Astrocyte of the cerebellum (primary cell): ENCODE results near the gene EIF4G1.
"Not testable (repeated sequence)": the region's sequence is repeated elsewhere in the genome, so short reads cannot be mapped to it uniquely, and the experiment has no call there.

Experiments
- DNase-seq: peaks from one replicate; pipeline ENCODE4 v3.0.0-alpha.2; 2011; ENCODE audit warnings: low read depth
- H3K4me3 ChIP-seq: 2 replicates; pipeline ENCODE4 v1.5.1; 2011; ENCODE audit warnings: mild to moderate bottlenecking, low read depth, low read length, moderate library complexity
- in situ Hi-C: cut with HindIII; loops from 2 replicates; pipeline ENCODE4 v1.10.0; 2017; ENCODE audit warnings: low sequenced_read_pairs
- TF ChIP-seq, protein P1 (sequence below): IDR thresholded peaks from 2 replicates; pipeline ENCODE4 v1.5.1; 2012; ENCODE audit warnings: low read length, low read depth, moderate library complexity, mild to moderate bottlenecking; ENCODE audit errors: missing control alignments

EIF4G1 gene

DNA sequence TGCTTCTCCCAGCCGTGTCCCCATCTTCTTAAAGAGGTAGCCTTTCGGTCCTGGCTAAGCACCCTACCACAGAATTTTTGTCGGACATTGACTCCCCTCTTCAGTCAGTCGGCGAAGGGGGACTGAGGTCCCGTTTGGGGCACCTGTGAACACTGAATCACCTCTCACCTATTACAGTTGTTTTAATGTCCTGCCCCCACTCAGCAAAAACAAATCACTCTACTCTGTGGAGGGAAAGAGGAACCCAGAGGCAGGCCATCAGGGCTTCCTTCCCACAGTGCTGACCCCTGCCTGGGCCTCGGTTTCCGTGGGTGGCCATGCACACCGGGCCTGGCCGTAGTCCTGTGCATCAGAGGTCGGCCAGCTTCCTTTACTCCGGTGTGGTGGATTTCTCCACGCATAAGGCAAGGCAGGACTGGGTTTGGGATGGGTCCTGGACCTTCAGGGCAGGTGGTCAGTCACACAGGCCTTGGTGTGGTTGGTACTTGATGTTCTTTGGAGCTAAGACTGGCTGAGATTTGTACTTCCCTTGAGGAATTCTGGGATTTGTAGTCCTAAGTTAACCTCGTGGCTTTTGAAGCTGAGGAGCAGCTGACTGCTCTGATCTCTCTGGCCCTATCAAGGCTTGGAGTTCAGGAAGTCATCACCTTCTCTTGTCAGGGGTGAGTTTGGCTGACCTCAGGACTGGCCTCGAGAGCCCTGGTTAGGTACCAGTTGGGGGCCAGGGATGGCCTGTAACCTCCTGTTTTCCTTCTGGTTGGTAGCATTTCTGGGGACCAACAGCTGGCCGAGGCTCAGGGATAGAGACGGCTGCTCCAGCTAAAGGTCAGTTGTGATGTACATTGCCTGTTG, 22.4 kb downstream of the EIF4G1 start:
- in situ Hi-C loops: no loop called here
- TF ChIP-seq, protein P1, sequence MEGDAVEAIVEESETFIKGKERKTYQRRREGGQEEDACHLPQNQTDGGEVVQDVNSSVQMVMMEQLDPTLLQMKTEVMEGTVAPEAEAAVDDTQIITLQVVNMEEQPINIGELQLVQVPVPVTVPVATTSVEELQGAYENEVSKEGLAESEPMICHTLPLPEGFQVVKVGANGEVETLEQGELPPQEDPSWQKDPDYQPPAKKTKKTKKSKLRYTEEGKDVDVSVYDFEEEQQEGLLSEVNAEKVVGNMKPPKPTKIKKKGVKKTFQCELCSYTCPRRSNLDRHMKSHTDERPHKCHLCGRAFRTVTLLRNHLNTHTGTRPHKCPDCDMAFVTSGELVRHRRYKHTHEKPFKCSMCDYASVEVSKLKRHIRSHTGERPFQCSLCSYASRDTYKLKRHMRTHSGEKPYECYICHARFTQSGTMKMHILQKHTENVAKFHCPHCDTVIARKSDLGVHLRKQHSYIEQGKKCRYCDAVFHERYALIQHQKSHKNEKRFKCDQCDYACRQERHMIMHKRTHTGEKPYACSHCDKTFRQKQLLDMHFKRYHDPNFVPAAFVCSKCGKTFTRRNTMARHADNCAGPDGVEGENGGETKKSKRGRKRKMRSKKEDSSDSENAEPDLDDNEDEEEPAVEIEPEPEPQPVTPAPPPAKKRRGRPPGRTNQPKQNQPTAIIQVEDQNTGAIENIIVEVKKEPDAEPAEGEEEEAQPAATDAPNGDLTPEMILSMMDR: no peak
- no peak for DNase-seq
- H3K4me3 ChIP-seq: peak overlapping the region; percentile 57

DNA sequence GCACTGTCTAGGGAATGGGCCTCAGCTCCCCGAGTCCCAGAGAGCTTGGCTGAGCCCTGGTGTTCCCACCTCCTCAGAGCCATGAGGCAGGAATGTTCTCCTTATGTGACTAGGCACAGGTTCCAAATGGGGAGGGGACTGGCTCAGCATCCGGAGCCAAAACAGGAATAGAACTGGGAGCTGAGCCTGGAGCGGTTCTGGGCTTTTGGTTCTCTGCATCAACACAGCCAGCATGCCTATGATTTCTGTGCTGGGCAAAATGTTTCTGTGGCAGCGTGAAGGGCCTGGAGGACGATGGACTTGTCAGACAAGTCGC, 23.0 kb downstream of the EIF4G1 start, which contains the start of gene FAM131A:
FAM131A (plus strand) TSS at position 202 of the 316 bp plus-strand sequence; CDS start at position 233, 31 bp downstream.
- peak within 1 kb of the TSS; percentile 57 for H3K4me3 ChIP-seq
- DNase-seq: no peak
- TF ChIP-seq, protein P1: no peak
- in situ Hi-C loops: no loop called here

- DNase-seq: no peak
- peak overlapping the region; percentile 57 for H3K4me3 ChIP-seq
- in situ Hi-C loops: no loop called here
- TF ChIP-seq, protein P1: no peak
These were observed 23.6 kb downstream of the EIF4G1 start for GRCh38 chr3:184337981-184338380.

DNA sequence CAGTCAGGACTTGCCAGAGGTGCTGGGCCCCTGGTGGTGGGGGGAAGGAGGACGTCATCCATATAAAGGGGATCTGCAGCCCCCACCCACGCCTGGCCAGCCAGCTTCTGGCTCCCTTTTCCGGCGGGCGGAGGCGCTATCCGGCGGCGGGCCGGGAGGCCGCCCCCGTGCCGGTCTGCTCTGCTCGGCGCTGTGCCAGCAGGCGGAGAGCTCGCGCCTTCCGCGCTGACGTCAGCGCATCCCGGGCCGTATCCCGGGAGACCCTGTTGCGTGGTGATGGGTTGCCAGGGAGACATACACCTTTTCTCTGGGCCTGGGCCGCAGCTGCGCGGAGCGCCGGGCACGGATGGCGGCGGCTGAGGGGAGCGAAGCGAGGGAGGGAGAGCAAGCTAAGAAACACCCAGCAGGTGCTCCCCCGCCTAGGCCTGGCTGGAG, 24.1 kb downstream of the EIF4G1 start:
- in situ Hi-C loops: no loop called here
- TF ChIP-seq, protein P1: peak; percentile 2
- DNase-seq: no peak
- H3K4me3 ChIP-seq: peak overlapping the region; percentile 57

GRCh38 chr3:184339001-184339400, 24.6 kb downstream of the EIF4G1 start:
- TF ChIP-seq, protein P1: no peak
- in situ Hi-C loops: no loop called here
- H3K4me3 ChIP-seq: peak overlapping the region; percentile 57
- DNase-seq: no peak

DNA sequence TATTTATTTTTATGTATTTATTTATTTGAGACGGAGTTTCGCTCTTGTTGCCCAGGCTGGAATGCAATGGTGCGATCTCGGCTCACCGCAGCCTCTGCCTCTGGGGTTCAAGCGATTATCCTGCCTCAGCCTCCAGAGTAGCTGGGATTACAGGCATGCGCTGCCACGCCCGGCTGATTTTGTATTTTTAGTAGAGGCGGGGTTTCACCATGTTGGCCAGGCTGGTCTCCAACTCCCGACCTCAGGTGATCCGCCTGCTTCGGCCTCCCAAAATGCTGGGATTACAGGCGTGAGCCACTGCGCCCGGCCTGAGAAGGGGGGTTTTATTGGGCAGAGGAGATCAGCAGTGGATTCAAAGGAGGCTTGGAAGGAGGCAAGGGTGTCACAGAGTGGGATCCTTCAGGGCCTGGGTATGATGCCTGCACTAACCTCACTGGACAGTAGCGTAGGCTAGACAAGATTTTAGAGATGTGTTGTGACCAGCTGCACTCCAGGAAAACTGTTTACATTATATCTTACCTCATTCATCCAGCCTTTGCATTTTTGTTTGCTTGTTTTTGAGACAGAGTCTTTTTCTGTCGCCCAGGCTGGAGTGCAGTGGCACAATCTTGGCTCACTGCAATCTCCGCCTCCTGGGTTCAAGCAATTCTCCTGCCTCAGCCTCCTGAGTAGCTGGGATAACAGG, 25.2 kb downstream of the EIF4G1 start:
- in situ Hi-C loops, DNase-seq, H3K4me3 ChIP-seq: not testable (repeated sequence)

DNA sequence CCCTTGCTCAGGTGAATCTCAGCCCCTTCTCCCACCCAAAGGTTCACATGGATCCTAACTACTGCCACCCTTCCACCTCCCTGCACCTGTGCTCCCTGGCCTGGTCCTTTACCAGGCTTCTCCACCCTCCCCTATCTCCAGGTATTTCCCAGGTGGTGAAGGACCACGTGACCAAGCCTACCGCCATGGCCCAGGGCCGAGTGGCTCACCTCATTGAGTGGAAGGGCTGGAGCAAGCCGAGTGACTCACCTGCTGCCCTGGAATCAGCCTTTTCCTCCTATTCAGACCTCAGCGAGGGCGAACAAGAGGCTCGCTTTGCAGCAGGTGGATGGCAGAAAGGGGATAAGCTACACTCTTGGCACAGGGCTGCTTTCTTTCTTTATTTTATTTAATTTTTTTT, 27.5 kb downstream of the EIF4G1 start:
- no peak overlapping the region for H3K4me3 ChIP-seq
- in situ Hi-C loops: no loop called here

More for the DNA sequence above, 27.5 kb downstream of the EIF4G1 start:
- DNase-seq: no peak
- TF ChIP-seq, protein P1: no peak
